Tibial nerve (tissue), 4 donors: ENCODE measurements around the gene ST8SIA6.

Experiments
- CTCF ChIP-seq, 5 experiments: fragments of 200-600 bp in 3 of 5; fragments of 450-650 bp in 2 of 5; sonication (generic) in 3 of 5; IDR thresholded peaks; one replicate each; pipeline ENCODE4 v1.5.1; 2016 to 2019; ENCODE audit warnings: antibody characterized with exemption in 5 of 5, mild to moderate bottlenecking in 3 of 5, moderate library complexity in 2 of 5
- EP300 ChIP-seq, 2 donors: sonication (generic); formaldehyde crosslinking; IDR thresholded peaks; one replicate each; pipeline ENCODE4 v1.6.1; 2017; ENCODE audit warnings: antibody characterized with exemption in 2 of 2, mild to moderate bottlenecking in 1 of 2

GRCh38 chr10:17348011-17348500 lies 106.3 kb downstream of the ST8SIA6 start:
- TF ChIP-seq CTCF (IDR thresholded peaks at IDR 0.05): no peak
- TF ChIP-seq EP300 (IDR thresholded peaks at IDR 0.05): no peak
